Epidermal melanocyte (primary cell): ENCODE data around the gene PML.
"Not testable (repeated sequence)": the region's sequence is repeated elsewhere in the genome, so short reads cannot be mapped to it uniquely, and the experiment has no call there.

Source experiments
- DNase-seq: peaks from one replicate; pipeline ENCODE4 v3.0.0; 2011; ENCODE audit warnings: low spot score; ENCODE audit not compliant: insufficient read length

Gene PML

GRCh38 chr15:74038707-74039655, 44.5 kb downstream of the PML start:
- no peak for DNase-seq

- no peak for DNase-seq
These were observed 45.1 kb downstream of the PML start for GRCh38 chr15:74039656-74040010.

DNA sequence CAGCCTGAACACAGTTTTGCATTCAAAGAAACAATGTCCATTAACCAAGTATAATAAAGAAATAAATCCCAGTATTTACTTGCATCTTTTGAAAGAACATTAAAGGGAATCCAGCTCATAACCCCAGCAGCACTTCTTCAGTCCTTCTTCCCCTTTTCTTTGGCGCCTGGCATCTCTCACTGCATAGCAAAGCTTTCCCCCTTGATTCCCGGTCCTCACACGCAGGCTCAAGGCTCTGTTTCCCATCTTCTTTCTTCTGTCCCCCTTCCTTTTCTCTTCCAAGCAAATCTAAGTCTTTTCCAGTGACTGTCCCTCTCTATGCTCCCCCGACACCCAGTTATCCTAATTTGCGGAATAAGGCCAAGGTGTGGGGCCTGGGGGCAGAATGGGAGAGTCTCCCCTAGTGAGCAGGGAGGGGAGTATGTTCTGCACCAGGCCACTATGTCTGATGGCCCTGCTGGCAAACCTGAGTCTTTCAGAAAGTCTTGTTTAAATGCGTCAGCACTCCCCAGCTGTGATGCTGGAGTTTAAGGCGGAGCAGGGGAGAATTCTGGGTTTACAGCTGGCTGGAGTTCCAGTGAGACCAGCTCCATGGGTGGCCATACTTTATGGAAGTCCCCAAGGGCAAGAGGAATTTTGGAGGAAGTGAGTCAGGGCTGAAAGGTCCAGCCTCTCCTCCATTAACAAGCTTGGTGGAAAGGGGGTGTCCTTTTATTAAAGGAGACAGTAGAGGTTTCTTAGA, 45.8 kb downstream of the PML start:
- peak; percentile 73 for DNase-seq

- DNase-seq: no peak
These were observed 46.8 kb downstream of the PML start for GRCh38 chr15:74041311-74041756.

- DNase-seq: no peak
These were observed 47.4 kb downstream of the PML start for GRCh38 chr15:74041777-74042435.

DNA sequence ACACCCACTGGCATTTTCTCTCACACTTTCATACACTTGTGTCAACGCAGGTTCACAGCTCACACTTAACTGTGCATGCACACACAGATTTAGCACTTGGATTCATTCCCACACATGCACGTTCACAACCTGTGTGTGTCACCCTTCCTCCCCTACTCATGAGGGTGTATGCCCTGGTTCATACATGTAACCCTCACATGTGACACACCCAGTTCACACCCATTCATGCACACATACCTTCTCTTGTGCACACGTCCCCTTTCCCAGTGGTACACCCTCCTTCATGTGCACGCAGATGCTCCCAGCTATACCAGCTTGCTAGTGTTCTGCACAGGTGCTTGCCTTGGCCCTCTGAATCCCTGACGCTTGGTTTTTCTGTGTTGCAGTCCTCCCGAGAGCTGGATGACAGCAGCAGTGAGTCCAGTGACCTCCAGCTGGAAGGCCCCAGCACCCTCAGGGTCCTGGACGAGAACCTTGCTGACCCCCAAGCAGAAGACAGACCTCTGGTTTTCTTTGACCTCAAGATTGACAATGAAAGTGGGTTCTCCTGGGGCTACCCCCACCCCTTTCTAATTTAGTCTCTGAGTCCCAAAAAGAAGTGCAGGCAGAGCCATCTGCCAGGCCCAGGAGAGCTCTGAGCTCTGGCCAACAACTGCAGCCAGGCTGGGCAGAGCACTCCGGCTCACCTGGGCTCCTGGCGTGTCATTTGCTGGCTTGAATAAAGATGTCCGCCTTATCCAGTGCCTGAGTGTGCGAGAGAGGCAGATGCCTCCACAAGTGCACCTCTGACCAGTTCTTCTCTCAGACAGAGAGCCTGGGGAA, 48.3 kb downstream of the PML start:
- DNase-seq: no peak

DNA sequence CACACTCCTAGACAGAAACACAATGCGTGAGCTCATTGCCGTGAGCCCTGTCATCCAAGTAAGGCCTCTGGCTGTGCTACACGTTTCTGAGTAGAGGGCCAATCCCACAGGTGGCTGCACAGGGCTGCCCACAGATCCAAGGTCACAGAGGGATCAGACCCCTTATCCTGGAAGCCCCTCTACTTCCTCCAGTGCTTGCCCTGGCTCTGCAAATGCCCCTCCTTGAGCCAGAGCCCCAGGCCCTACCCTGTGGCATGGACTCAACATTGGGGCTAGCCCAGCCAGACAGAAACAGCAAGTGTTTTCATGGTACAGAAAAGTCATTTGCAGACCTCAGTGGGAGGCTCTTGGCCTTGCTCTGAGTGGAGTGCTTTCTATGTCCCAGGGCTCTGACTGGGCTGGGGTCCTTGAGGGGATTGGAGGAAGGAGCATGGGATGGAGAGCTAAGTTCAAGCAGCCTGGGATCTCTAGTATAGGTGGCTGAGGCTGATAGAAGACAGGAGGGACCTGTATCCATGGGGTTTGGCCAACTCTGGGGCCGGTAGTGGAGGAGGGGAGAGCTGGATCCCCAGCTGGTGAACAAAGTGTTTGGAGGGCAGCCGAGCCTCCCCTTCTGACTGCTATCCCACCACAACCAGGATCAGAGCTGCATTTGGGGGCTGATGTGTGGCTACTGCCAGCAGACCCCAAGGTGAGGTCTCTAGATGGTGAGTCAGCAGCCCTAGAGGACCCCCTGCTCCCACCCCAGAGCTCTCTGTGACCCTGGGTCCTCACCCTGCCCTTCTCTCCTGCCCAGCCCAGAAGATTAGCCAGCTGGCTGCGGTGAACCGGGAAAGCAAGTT, 49.1 kb downstream of the PML start:
- no peak for DNase-seq

DNA sequence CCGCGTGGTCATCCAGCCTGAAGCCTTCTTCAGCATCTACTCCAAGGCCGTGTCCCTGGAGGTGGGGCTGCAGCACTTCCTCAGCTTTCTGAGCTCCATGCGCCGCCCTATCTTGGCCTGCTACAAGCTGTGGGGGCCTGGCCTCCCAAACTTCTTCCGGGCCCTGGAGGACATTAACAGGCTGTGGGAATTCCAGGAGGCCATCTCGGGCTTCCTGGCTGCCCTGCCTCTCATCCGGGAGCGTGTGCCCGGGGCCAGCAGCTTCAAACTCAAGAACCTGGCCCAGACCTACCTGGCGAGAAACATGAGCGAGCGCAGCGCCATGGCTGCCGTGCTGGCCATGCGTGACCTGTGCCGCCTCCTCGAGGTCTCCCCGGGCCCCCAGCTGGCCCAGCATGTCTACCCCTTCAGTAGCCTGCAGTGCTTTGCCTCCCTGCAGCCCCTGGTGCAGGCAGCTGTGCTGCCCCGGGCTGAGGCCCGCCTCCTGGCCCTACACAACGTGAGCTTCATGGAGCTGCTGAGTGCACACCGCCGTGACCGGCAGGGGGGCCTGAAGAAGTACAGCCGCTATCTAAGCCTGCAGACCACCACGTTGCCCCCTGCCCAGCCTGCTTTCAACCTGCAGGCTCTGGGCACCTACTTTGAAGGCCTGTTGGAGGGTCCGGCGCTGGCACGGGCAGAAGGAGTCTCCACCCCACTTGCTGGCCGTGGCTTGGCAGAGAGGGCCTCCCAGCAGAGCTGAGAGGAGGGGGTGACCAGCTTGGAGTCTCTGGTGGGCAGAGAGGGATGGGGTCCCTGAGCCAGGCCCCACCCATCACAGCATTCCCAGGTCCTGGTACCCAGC, 50.0 kb downstream of the PML start:
- no peak for DNase-seq

- no peak for DNase-seq
These were observed 50.7 kb downstream of the PML start for GRCh38 chr15:74045184-74045583.

DNA sequence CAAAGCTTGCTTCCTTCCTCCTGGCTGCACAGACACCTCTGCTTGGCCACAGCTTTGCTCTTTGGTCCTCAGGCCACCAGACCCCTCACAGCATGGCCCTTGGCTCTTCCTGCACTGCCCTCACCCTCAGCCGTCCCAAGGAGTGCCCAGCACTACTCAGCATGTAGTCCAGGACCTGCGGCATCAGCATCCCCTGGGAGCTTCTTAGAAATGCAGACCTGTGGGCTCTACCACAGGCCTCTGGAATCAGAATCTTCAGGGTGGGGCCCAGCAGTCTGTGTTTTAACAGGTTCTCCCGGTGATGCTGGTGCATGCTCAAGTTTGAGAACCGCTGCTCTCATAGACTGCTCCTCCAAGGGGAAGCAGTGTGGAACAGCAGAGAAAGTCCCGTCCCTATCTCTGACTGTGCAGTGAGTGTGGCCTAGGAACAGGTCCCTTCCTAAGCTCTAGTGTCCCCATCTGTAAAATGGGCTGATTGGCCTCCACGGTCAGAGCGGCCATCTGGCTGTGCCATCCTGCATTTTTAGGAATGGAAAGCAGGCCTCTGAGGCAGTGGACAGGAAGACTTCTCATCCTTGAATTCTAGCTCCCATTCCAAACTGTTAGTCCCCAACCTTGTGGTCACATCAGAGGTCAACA, 51.2 kb downstream of the PML start:
- no peak for DNase-seq

DNA sequence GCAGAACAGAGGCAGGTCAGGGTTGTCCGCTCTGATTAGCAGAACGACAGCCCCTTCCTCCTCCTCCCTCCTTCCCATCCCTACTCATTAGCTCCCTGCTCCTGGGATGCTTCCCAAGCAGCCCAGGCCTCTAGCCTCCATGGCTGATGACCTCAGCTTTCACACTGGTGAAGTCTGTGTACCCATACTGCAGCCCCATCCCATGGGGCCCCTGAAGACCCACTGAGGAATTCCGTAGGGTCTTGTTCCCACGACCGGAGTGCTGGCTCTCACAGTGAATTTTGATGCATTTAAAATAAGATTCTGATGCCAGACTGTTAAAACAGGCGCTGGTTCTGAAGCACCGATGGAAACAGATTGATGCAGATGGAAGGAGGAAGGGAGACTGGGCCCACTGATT, 51.8 kb downstream of the PML start:
- DNase-seq: no peak

DNA sequence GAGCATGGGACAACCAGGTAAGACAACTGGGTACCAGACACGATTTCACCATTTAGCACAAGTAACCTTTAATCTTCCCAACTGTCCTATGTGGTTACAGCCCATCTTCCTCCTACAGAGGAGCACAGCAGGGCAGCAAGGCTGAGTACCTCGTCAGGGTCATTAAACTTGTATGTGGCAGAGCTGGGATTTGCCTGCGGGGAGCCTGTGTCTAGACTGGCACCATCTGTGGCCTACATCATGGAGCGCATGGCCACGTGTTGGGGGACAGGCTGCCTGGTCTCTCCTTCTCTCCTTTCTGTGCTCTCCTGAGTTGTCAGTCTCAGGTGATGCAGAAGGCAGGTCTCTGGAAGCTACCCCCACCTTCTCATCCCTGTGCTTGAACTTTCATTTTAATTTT, 55.6 kb downstream of the PML start:
- DNase-seq: no peak

DNA sequence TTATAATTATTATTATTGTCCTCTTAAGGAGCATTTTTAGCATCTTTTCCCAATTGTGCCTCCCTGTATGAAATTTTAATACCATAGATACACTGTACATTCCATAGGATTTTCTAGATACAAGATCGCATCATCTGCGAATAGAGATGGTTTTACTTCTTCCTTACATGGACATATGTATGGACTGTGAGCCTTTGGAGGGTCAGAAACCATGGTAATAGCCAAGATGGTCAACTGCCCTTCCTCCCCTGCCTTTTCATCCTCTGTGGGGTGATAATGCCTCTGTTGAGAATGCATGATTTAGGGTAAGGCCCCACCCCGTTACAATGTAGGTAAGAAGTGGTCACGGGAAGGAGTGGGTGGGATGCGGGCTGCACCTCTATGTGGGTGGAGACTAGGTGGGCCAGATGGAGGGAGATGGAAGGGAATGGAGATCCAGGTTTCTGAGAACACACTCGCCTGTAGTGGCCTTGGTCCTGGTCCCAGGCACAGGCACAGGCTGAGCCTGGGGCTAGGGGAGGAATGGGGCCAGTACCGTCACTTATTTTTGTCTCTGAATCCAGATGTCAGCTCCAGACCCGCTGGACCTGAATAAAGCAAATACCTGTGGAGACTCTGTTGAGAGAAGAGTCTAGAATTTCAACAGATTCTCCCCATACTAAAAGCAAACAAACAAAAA, 56.2 kb downstream of the PML start:
- DNase-seq: no peak

DNA sequence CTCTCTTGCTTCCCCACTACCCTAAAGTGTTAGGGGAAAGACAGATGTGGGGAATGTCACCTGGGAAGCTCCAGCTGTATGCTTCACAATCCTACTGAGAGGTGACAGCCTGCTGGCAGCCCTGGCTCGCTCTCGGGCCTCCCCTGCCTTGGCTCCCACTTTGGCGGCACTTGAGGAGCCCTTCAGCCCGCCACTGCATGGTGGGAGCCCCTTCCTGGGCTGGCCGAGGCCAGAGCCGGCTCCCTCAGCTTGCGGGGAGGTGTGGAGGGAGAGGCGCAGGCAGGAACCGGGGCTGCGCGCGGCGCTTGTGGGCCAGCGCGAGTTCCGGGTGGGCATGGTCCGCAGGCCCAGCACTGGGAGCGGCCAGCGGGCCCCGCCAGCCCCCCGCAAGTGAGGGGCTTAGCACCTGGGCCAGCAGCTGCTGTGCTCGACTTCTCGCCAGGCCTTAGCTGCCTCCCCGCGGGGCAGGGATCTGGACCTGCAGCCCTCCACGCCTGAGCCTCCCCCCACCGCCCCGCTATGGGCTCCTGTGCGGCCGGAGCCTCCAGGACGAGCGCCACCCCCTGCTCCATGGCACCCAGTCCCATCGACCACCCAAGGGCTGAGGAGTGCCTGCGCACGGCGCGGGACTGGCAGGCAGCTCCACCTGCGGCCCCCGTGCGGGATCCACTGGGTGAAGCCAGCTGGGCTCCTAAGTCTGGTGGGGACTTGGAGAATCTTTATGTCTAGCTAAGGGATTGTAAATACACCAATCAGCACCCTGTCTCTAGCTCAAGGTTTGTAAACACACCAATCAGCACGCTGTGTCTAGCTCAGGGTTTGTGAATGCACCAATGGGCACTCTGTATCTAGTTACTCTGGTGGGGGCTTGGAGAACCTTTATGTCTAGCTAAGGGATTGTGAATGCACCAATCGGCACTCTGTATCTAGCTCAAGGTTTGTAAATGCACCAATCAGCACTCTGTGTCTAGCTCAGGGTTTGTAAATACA, 58.0 kb downstream of the PML start:
- DNase-seq: not testable (repeated sequence)

- DNase-seq: no peak
These were observed 59.0 kb downstream of the PML start for GRCh38 chr15:74053517-74053916.

DNA sequence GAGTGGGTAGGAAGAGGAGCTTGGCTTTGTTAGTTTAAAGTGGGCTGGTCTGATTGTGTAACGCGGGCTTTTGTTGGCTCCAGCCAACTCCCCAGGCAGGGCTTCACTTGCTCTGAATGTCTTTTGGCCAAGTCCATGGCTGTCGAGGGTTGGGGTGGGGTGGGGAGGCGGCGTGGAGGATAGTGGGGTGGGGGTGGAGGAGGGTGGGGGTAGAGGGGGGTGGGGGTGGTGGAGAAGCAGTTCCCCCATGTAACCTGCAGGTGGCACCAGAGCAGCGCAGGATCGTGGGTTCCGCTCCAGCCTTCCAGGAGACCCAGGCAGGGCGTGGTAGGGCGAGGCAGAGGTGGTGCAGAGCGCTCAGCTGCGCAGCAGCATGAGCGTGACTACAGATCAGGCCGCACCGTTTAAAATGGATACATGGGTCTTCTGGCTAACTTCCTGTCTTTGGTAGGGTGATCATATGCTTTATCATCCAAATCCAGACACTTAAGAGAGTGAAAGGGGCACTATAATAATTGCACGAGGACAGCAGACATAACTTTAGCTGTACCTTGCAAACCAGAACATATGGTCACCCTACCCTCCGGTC, 59.5 kb downstream of the PML start:
- DNase-seq: peak; percentile 79

DNA sequence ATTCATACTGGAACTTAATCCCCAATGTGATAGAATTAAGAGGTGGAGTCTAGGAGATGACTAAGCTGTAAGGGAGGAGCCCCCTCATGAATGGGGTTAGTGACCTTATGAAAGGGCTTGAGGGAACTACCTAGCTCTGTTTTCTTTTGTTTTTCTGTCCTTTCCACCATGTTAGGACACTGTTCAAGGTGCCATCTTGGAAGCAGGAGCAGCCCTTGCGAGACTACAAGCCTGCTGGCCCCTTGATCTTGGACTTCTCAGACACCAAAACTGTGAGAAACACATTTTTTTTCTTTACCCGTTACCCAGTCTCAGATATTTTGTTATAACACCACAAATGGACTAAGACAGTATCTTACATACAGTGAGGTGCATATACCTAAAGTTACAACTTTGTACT, 61.3 kb downstream of the PML start:
- DNase-seq: no peak
